Measurements from ENCODE around the gene PPARA. TPM values are rescaled to one million over a fixed set of nuclear protein-coding genes. Genes with fewer than 3 reads are reported as not detected.

Gene PPARA
- total and polyA plus RNA-seq, 2 experiments from 2014 or later, result 4.7 to 12.6 TPM

DNA sequence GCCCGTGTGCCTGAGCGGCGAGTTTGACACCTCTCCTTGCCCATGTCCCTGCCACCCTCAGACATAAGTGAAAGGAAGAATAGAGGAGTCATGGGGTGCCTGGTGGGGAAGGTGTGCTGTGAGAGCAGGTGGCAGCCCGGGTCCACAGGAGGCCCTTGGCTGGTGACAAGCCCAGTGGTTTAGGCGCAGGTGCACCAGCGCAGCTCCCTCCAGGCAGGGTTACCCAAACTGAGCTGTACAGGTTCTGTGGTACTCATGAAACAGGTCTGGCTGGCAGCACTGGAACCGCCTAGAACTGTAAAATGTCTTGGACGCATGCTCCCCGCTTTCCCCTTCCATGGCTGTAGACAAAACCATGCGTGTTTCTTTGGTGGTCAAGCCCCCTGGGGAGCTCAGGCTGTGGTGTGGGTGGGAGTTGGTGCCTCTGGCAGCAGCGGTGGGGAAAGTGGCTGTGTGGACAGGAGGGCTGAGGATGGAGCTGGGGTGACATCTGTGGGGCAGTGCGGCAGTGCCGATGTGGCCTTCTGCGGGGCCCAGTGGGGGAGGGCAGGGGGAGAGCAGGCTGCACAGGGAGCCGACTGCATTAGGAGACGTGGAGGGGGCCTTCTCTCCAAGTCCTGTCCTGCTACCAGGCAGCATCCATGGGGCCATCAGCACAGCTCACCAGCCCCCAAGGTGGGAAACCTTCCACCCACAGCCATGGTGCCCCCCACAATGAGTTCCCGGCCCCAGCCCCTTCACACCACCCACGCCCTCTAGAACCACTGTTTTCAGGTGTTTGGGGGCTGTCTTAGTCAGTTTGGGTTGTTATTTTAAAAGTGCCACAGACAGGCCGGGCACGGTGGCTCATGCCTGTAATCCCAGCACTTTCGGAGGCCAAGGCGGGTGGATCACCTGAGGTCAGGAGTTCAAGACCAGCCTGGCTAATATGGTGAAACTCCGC lies 140.8 kb downstream of the PPARA start:
- Mint-ChIP-seq H3K4me1 (peaks cover 8% of the 10 kb centered on the region), H3K9me3 (peaks cover 2% of the 10 kb centered on the region; the same call in 2 of the 3 replicates), H3K27ac (no peak overlapping the region), H3K4me3 (no peak overlapping the region), H3K36me3 (ENCODE audit: low read depth) (peaks cover 12% of the 10 kb centered on the region), H3K27me3 (ENCODE audit: insufficient read depth, low read depth, poor library complexity) (peaks cover 14% of the 10 kb centered on the region)
- Histone ChIP-seq H3K4me2 (no peak overlapping the region), H3K27ac (ENCODE audit: low read depth) (no peak overlapping the region), H3K36me3 (ENCODE audit: insufficient read depth) (no peaks in the 10 kb centered on the region), H3K27me3 (ENCODE audit: insufficient read depth) (no peaks in the 10 kb centered on the region), H3K9me2 (ENCODE audit: insufficient read depth) (no peaks in the 10 kb centered on the region), H4K20me1 (replicated peaks; ENCODE audit: insufficient read depth) (no peaks in the 10 kb centered on the region), H3K4me3 (no peak overlapping the region), H2AFZ (no peak overlapping the region), H3K4me1 (ENCODE audit: insufficient read depth) (peaks cover 6% of the 10 kb centered on the region; the same call in 1 of the 2 replicates), H3F3A (replicated peaks; ENCODE audit: low read depth) (no peaks in the 10 kb centered on the region), H3K79me2 (replicated peaks; ENCODE audit: insufficient read depth) (no peaks in the 10 kb centered on the region)
- no peak for DNase-seq (ENCODE audit: low spot score)
- ATAC-seq, result no peak
- no peak for TF ChIP-seq ZNF331 (CRISPR knock-in tag; IDR thresholded peaks at IDR 0.05; ENCODE audit: low read depth)
- TF ChIP-seq ZNF114 (CRISPR knock-in tag; IDR thresholded peaks at IDR 0.05), result no peak
- TF ChIP-seq, protein P1, sequence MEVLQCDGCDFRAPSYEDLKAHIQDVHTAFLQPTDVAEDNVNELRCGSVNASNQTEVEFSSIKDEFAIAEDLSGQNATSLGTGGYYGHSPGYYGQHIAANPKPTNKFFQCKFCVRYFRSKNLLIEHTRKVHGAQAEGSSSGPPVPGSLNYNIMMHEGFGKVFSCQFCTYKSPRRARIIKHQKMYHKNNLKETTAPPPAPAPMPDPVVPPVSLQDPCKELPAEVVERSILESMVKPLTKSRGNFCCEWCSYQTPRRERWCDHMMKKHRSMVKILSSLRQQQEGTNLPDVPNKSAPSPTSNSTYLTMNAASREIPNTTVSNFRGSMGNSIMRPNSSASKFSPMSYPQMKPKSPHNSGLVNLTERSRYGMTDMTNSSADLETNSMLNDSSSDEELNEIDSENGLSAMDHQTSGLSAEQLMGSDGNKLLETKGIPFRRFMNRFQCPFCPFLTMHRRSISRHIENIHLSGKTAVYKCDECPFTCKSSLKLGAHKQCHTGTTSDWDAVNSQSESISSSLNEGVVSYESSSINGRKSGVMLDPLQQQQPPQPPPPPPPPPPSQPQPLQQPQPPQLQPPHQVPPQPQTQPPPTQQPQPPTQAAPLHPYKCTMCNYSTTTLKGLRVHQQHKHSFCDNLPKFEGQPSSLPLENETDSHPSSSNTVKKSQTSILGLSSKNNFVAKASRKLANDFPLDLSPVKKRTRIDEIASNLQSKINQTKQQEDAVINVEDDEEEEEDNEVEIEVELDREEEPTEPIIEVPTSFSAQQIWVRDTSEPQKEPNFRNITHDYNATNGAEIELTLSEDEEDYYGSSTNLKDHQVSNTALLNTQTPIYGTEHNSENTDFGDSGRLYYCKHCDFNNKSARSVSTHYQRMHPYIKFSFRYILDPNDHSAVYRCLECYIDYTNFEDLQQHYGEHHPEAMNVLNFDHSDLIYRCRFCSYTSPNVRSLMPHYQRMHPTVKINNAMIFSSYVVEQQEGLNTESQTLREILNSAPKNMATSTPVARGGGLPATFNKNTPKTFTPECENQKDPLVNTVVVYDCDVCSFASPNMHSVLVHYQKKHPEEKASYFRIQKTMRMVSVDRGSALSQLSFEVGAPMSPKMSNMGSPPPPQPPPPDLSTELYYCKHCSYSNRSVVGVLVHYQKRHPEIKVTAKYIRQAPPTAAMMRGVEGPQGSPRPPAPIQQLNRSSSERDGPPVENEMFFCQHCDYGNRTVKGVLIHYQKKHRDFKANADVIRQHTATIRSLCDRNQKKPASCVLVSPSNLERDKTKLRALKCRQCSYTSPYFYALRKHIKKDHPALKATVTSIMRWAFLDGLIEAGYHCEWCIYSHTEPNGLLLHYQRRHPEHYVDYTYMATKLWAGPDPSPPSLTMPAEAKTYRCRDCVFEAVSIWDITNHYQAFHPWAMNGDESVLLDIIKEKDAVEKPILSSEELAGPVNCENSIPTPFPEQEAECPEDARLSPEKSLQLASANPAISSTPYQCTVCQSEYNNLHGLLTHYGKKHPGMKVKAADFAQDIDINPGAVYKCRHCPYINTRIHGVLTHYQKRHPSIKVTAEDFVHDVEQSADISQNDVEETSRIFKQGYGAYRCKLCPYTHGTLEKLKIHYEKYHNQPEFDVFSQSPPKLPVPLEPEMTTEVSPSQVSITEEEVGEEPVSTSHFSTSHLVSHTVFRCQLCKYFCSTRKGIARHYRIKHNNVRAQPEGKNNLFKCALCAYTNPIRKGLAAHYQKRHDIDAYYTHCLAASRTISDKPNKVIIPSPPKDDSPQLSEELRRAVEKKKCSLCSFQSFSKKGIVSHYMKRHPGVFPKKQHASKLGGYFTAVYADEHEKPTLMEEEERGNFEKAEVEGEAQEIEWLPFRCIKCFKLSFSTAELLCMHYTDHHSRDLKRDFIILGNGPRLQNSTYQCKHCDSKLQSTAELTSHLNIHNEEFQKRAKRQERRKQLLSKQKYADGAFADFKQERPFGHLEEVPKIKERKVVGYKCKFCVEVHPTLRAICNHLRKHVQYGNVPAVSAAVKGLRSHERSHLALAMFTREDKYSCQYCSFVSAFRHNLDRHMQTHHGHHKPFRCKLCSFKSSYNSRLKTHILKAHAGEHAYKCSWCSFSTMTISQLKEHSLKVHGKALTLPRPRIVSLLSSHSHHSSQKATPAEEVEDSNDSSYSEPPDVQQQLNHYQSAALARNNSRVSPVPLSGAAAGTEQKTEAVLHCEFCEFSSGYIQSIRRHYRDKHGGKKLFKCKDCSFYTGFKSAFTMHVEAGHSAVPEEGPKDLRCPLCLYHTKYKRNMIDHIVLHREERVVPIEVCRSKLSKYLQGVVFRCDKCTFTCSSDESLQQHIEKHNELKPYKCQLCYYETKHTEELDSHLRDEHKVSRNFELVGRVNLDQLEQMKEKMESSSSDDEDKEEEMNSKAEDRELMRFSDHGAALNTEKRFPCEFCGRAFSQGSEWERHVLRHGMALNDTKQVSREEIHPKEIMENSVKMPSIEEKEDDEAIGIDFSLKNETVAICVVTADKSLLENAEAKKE (CRISPR knock-in tag; IDR thresholded peaks at IDR 0.05), result no peak
- TF ChIP-seq, protein P2, sequence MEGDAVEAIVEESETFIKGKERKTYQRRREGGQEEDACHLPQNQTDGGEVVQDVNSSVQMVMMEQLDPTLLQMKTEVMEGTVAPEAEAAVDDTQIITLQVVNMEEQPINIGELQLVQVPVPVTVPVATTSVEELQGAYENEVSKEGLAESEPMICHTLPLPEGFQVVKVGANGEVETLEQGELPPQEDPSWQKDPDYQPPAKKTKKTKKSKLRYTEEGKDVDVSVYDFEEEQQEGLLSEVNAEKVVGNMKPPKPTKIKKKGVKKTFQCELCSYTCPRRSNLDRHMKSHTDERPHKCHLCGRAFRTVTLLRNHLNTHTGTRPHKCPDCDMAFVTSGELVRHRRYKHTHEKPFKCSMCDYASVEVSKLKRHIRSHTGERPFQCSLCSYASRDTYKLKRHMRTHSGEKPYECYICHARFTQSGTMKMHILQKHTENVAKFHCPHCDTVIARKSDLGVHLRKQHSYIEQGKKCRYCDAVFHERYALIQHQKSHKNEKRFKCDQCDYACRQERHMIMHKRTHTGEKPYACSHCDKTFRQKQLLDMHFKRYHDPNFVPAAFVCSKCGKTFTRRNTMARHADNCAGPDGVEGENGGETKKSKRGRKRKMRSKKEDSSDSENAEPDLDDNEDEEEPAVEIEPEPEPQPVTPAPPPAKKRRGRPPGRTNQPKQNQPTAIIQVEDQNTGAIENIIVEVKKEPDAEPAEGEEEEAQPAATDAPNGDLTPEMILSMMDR (conservative IDR thresholded peaks at IDR 0.05; ENCODE audit: low read depth in 2 of 2), result no peak
- no peak for TF ChIP-seq CREB1 (CRISPR knock-in tag; IDR thresholded peaks at IDR 0.05; ENCODE audit: low read depth)
- TF ChIP-seq, protein P3, sequence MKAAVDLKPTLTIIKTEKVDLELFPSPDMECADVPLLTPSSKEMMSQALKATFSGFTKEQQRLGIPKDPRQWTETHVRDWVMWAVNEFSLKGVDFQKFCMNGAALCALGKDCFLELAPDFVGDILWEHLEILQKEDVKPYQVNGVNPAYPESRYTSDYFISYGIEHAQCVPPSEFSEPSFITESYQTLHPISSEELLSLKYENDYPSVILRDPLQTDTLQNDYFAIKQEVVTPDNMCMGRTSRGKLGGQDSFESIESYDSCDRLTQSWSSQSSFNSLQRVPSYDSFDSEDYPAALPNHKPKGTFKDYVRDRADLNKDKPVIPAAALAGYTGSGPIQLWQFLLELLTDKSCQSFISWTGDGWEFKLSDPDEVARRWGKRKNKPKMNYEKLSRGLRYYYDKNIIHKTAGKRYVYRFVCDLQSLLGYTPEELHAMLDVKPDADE (IDR thresholded peaks at IDR 0.05), result no peak

All from GM23338 (cell line).